HEK293T (cell line): ENCODE data around the gene KCNB1.

ENCODE experiments used
- CTCF ChIA-PET: fragments of 350-600 bp; formaldehyde crosslinking; extraction: SDS; loops from one replicate; lab custom pipeline; 2021; ENCODE audit warnings: antibody characterized with exemption, inconsistent platforms; lab: Yijun Ruan, JAX
- POLR2A ChIA-PET: fragments of 350-600 bp; formaldehyde crosslinking; extraction: SDS; loops from one replicate; lab custom pipeline; 2020; ENCODE audit warnings: antibody characterized with exemption, inconsistent platforms; lab: Yijun Ruan, JAX
- DNase-seq: peaks from one replicate; pipeline ENCODE4 v3.0.0; 2012; ENCODE audit warnings: mixed read lengths; ENCODE audit errors: extremely low spot score
- ARNT ChIP-seq: fragments of 450-650 bp; IDR thresholded peaks from 2 replicates; pipeline ENCODE4 v1.6.1; 2017; ENCODE audit warnings: mild to moderate bottlenecking
- BHLHE40 ChIP-seq: fragments of 450-650 bp; IDR thresholded peaks from 2 replicates; pipeline ENCODE4 v1.6.1; 2016; ENCODE audit warnings: mild to moderate bottlenecking, moderate library complexity, borderline replicate concordance
- CTBP1 ChIP-seq: fragments of 450-650 bp; IDR thresholded peaks from 2 replicates; pipeline ENCODE4 v1.6.1; 2016; ENCODE audit warnings: borderline replicate concordance
- ELF4 ChIP-seq: fragments of 450-650 bp; IDR thresholded peaks from 2 replicates; pipeline ENCODE4 v1.6.1; 2017; ENCODE audit warnings: antibody characterized with exemption
- FOXA1 ChIP-seq: fragments of 450-650 bp; IDR thresholded peaks from 2 replicates; pipeline ENCODE4 v1.6.1; 2016; ENCODE audit warnings: mild to moderate bottlenecking
- FOXK2 ChIP-seq: fragments of 450-650 bp; IDR thresholded peaks from 2 replicates; pipeline ENCODE4 v1.6.1; 2016; ENCODE audit warnings: mild to moderate bottlenecking
- FOXM1 ChIP-seq: fragments of 450-650 bp; IDR thresholded peaks from 2 replicates; pipeline ENCODE4 v1.6.1; 2017; ENCODE audit warnings: mild to moderate bottlenecking, borderline replicate concordance
- HDGF ChIP-seq: fragments of 450-650 bp; IDR thresholded peaks from 2 replicates; pipeline ENCODE4 v1.6.1; 2017; ENCODE audit warnings: antibody characterized with exemption, borderline replicate concordance
- L3MBTL2 ChIP-seq: fragments of 450-650 bp; conservative IDR thresholded peaks from 2 replicates; pipeline ENCODE4 v1.6.1; 2016; ENCODE audit warnings: mild to moderate bottlenecking
- LEF1 ChIP-seq: fragments of 450-650 bp; IDR thresholded peaks from 2 replicates; pipeline ENCODE4 v1.6.1; 2017; ENCODE audit warnings: mild to moderate bottlenecking, borderline replicate concordance
- NFRKB ChIP-seq: fragments of 450-650 bp; IDR thresholded peaks from 2 replicates; pipeline ENCODE4 v1.6.1; 2016; ENCODE audit warnings: mild to moderate bottlenecking, moderate library complexity
- PKNOX1 ChIP-seq: fragments of 450-650 bp; IDR thresholded peaks from 2 replicates; pipeline ENCODE4 v1.6.1; 2016
- SP1 ChIP-seq: fragments of 450-650 bp; IDR thresholded peaks from 2 replicates; pipeline ENCODE4 v1.6.1; 2017
- SUZ12 ChIP-seq: fragments of 450-650 bp; IDR thresholded peaks from 2 replicates; pipeline ENCODE4 v1.6.1; 2016; ENCODE audit warnings: mild to moderate bottlenecking
- TARDBP ChIP-seq: fragments of 450-650 bp; IDR thresholded peaks from 2 replicates; pipeline ENCODE4 v1.6.1; 2016
- ZNF384 ChIP-seq: fragments of 450-650 bp; IDR thresholded peaks from 2 replicates; pipeline ENCODE4 v1.6.1; 2016

Gene KCNB1

GRCh38 chr20:49372095-49372734 is 110.3 kb downstream of the KCNB1 start:
- ChIA-PET POLR2A (no interaction called here), CTCF (interaction anchor here (1.6 kb wide), 1 partner anchor 12 kb away, joined by 4 read pairs; no protein-coding TSS in a partner anchor)
- no peak for DNase-seq

GRCh38 chr20:49368596-49368995 is 113.9 kb downstream of the KCNB1 start:
- ChIA-PET POLR2A (no interaction called here), CTCF (no interaction called here)
- DNase-seq = no peak
- TF ChIP-seq FOXM1 (no peak), LEF1 (no peak), TARDBP (no peak)

More at GRCh38 chr20:49372095-49372734, 110.3 kb downstream of the KCNB1 start:
- TF ChIP-seq LEF1 (no peak), CTBP1 (no peak), ARNT (no peak), HDGF (no peak), NFRKB (no peak), FOXK2 (no peak), FOXA1 (no peak), TARDBP (no peak), ELF4 (no peak), ZNF384 (no peak), FOXM1 (no peak), SP1 (no peak), BHLHE40 (no peak), L3MBTL2 (no peak), SUZ12 (no peak), PKNOX1 (no peak)

- no peak for DNase-seq
- ChIA-PET POLR2A (no interaction called here), CTCF (no interaction called here)
- TF ChIP-seq TARDBP = no peak
- no peak for TF ChIP-seq SUZ12
- TF ChIP-seq FOXK2 = no peak
- no peak for TF ChIP-seq BHLHE40
- no peak for TF ChIP-seq L3MBTL2
These were observed 115.4 kb downstream of the KCNB1 start for GRCh38 chr20:49367113-49367512.

- POLR2A ChIA-PET = no interaction called here
- CTCF ChIA-PET = no interaction called here
- no peak for DNase-seq
- no peak for TF ChIP-seq SUZ12
- no peak for TF ChIP-seq FOXK2
- TF ChIP-seq ELF4 = no peak
- no peak for TF ChIP-seq L3MBTL2
- no peak for TF ChIP-seq LEF1
- no peak for TF ChIP-seq BHLHE40
- TF ChIP-seq ARNT = no peak
- TF ChIP-seq CTBP1 = no peak
- TF ChIP-seq FOXA1 = no peak
- TF ChIP-seq HDGF = no peak
- no peak for TF ChIP-seq FOXM1
These were observed 115.8 kb downstream of the KCNB1 start for GRCh38 chr20:49366687-49367086.

- ChIA-PET CTCF (no interaction called here), POLR2A (no interaction called here)
- no peak for DNase-seq
- no peak for TF ChIP-seq TARDBP
- TF ChIP-seq ELF4 = no peak
- no peak for TF ChIP-seq L3MBTL2
- no peak for TF ChIP-seq HDGF
- TF ChIP-seq FOXK2 = no peak
- TF ChIP-seq ZNF384 = no peak
- TF ChIP-seq NFRKB = no peak
- no peak for TF ChIP-seq FOXA1
These were observed 120.4 kb downstream of the KCNB1 start for GRCh38 chr20:49361862-49362660.

- TF ChIP-seq FOXK2 (no peak), LEF1 (no peak), L3MBTL2 (no peak), BHLHE40 (no peak), SP1 (no peak), ARNT (no peak), PKNOX1 (no peak), TARDBP (no peak), FOXM1 (no peak), HDGF (no peak), SUZ12 (no peak), NFRKB (no peak)
- ChIA-PET CTCF (no interaction called here), POLR2A (no interaction called here)
- DNase-seq = no peak
These were observed 122.1 kb downstream of the KCNB1 start for GRCh38 chr20:49360242-49360968.

- ChIA-PET CTCF (interaction anchor here (0.7 kb wide), 1 partner anchor 1426 kb away, joined by 3 read pairs; no protein-coding TSS in a partner anchor), POLR2A (no interaction called here)
- TF ChIP-seq CTBP1 (no peak), L3MBTL2 (no peak), ELF4 (no peak), ARNT (no peak)
- DNase-seq = no peak
These were observed 125.8 kb downstream of the KCNB1 start for GRCh38 chr20:49356676-49357075.
